BE2C (cell line): Measurements from ENCODE around the gene MIS18BP1. TPM values are rescaled to one million over a fixed set of nuclear protein-coding genes. Genes with fewer than 3 reads are reported as not detected.
A peak's percentile ranks its signal among the peaks of the same experiment; 100 is the strongest.
"Not testable (repeated sequence)": the region's sequence is repeated elsewhere in the genome, so short reads cannot be mapped to it uniquely, and the experiment has no call there.

ENCODE experiments used
- DNase-seq: peaks from one replicate; pipeline ENCODE4 v3.0.0-alpha.2; 2020
- H3K27me3 ChIP-seq: fragments of 250-450 bp; sonication (Bioruptor Pico); 2 replicates; pipeline ENCODE4 v1.5.1; 2020; ENCODE audit warnings: mild to moderate bottlenecking
- H3K36me3 ChIP-seq: fragments of 250-450 bp; sonication (Bioruptor Pico); 2 replicates; pipeline ENCODE4 v1.5.1; 2020; ENCODE audit warnings: mild to moderate bottlenecking
- H3K4me1 ChIP-seq: fragments of 250-450 bp; sonication (Bioruptor Pico); 2 replicates; pipeline ENCODE4 v1.5.1; 2020
- H3K4me3 ChIP-seq: 2 replicates; pipeline ENCODE4 v1.5.1; 2011; ENCODE audit warnings: low read depth, low read length
- H3K9me3 ChIP-seq: fragments of 250-450 bp; sonication (Bioruptor Pico); 2 replicates; pipeline ENCODE4 v1.5.1; 2020
- CTCF ChIP-seq: IDR thresholded peaks from 2 replicates; pipeline ENCODE4 v1.5.1; 2012; ENCODE audit warnings: mild to moderate bottlenecking, low read depth, low read length
- polyA plus RNA-seq: library from polyadenylated mRNA; unstranded; fragments of >200 nt; gene quantifications from one replicate; pipeline ENCODE4 v1.2.1, GENCODE V29; 2012; ENCODE audit warnings: low read depth, missing spikeins; ENCODE audit not compliant: insufficient read length, insufficient read depth

MIS18BP1 gene
- 3.2 TPM for polyA plus RNA-seq

- Histone ChIP-seq H3K4me1 (no peaks in the 10 kb centered on the region), H3K4me3 (peak within 1 kb of the TSS; percentile 92), H3K9me3 (no peaks in the 10 kb centered on the region), H3K36me3 (no peaks in the 10 kb centered on the region; the same call in 1 of the 2 replicates), H3K27me3 (no peaks in the 10 kb centered on the region)
- peak; percentile 85 for TF ChIP-seq CTCF
- DNase-seq = peak; percentile 96
Observed at GRCh38 chr14:45253070-45253753, at the start of gene MIS18BP1. MIS18BP1 (minus strand) TSS chr14:45253202; CDS start chr14:45247286, 5,916 bp downstream.

GRCh38 chr14:45298423-45299117 lies 45.6 kb upstream of the MIS18BP1 start:
- H3K36me3 ChIP-seq = no peaks in the 10 kb centered on the region
- TF ChIP-seq CTCF = no peak
- no peak for DNase-seq
- no peaks in the 10 kb centered on the region for H3K4me1 ChIP-seq
- no peaks in the 10 kb centered on the region for H3K9me3 ChIP-seq
- H3K4me3 ChIP-seq = no peak overlapping the region
- H3K27me3 ChIP-seq = no peaks in the 10 kb centered on the region

GRCh38 chr14:45294796-45295195 lies 41.8 kb upstream of the MIS18BP1 start:
- not testable (repeated sequence) for DNase-seq, H3K4me3 ChIP-seq, H3K27me3 ChIP-seq, H3K4me1 ChIP-seq, H3K36me3 ChIP-seq, H3K9me3 ChIP-seq

GRCh38 chr14:45290547-45290946 lies 37.5 kb upstream of the MIS18BP1 start:
- Histone ChIP-seq H3K4me3 (no peak overlapping the region), H3K9me3 (no peaks in the 10 kb centered on the region), H3K4me1 (no peaks in the 10 kb centered on the region), H3K36me3 (no peaks in the 10 kb centered on the region), H3K27me3 (no peaks in the 10 kb centered on the region; the same call in 1 of the 2 replicates)
- DNase-seq = no peak
- TF ChIP-seq CTCF = no peak

- Histone ChIP-seq H3K9me3 (no peaks in the 10 kb centered on the region), H3K4me1 (no peaks in the 10 kb centered on the region), H3K27me3 (no peaks in the 10 kb centered on the region; the same call in 1 of the 2 replicates), H3K36me3 (no peaks in the 10 kb centered on the region), H3K4me3 (no peak overlapping the region)
- no peak for DNase-seq
- TF ChIP-seq CTCF = no peak
Observed at GRCh38 chr14:45287610-45288009, 34.6 kb upstream of the MIS18BP1 start.

GRCh38 chr14:45284802-45285201 lies 31.8 kb upstream of the MIS18BP1 start:
- no peaks in the 10 kb centered on the region for H3K36me3 ChIP-seq
- H3K27me3 ChIP-seq = no peaks in the 10 kb centered on the region; the same call in 1 of the 2 replicates
- no peak overlapping the region for H3K4me3 ChIP-seq
- H3K4me1 ChIP-seq = no peaks in the 10 kb centered on the region
- no peak for DNase-seq
- H3K9me3 ChIP-seq = no peaks in the 10 kb centered on the region
- TF ChIP-seq CTCF = peak; percentile 38

- not testable (repeated sequence) for H3K9me3 ChIP-seq, H3K4me1 ChIP-seq, H3K27me3 ChIP-seq, DNase-seq, H3K36me3 ChIP-seq, H3K4me3 ChIP-seq
Observed at GRCh38 chr14:45281731-45282400, 28.9 kb upstream of the MIS18BP1 start.
